NCI-H82 (cell line): ENCODE results near the gene COL8A1.
A peak's percentile ranks its signal among the peaks of the same experiment; 100 is the strongest.
"Not testable (repeated sequence)": the region's sequence is repeated elsewhere in the genome, so short reads cannot be mapped to it uniquely, and the experiment has no call there.

Experiments
- DNase-seq: peaks from one replicate; lab custom pipeline; 2025; lab: John Stamatoyannopoulos, UW

The COL8A1 gene

DNA sequence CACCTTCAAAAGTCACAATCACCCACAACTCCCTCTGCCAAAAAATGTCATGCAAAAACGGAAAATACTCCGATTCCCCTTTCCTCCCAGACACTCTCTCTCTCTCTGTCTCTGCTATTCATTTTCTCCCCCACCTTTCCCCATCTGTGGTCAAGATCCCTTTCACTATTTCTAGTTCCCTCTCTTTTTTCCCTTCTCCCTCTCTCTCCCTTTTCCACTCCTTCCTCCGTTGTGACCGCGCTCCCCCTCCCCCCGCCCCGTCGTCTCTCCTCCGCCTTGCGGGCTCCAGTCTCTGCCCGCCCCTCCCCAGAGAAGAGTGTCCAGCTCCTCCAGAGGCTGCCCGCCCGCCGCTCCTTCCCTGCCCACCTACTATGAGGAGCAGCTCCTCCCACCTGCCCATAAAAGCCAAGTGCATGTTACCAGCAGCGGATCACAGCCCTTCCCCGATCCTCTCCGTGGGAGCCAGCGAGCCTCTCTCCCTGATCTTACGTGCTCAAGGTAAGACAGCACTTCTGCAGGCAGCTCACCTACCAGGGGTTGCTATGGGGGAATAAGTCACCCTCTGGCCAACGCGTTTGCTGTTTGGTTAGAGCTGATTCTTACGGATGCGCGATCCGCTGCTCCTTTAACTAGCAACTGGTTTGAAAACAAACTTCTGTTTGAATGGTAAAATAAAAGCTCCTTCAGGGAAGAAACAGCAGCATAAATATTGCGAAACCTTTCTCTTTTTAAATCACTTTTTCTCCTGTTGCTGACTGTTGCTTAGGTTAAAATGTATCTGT lies at the start of gene COL8A1:
TSS of gene COL8A1 (plus strand) at position 428 of the 782 bp plus-strand sequence. CDS start 152,089 bp downstream, outside the sequence.
- DNase-seq = peak; percentile 71

DNA sequence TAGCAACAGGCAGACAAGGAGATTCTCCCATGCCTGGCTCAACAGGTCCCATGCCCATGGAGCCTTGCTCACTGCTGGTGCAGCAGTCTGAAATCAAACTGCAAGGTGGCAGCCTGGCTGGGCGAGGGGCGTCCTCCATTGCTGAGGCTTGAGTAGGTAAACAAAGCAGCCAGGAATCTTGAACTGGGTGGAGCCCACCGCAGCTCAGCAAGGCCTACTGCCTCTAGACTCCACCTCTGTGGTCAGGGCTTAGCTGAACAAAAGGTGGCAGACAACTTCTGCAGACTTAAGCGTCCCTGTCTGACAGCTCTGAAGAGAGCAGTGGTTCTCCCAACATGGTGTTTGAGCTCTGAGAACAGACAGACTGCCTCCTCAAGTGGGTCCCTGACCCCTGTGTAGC lies 49.2 kb upstream of the COL8A1 start:
- not testable (repeated sequence) for DNase-seq

DNA sequence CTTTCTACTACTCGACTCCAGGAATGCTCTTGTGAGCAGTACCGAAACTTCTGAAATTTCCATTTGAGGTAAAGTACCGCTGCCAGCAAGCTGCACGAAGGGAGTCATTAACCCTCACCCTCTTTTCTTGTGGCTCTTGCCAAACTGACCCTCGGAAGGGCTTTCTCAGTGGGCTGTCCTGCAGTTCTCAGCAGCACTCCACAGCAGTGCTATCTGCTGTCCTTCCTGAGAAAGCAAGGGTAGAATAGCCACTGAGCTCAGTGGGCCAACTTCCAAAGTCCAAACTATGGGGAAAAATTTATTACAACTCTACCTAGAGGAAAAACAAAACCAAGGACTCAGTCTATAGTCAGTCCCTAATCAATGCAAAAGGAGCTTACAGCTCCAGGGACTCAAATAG lies 38.5 kb upstream of the COL8A1 start:
- DNase-seq = no peak

DNA sequence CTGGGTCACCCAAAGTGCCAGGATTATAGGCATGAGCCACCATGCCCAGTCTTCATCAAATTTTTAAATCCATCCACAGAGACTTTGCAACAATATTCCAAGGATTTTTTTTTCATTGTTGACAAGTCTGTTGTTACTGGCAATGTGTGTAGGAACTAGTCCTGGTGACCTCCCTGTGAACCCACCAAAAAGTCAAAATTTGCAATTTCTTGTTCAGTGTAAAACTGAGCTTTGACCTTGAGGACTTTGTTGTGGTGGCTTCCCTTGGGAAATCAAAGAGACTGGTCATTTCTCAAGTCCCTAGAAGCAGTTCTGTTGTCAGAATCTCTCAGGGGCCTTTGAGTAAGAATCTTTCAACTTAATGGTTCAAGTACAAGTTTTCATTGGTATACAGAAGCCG lies 36.9 kb upstream of the COL8A1 start:
- no peak for DNase-seq

DNA sequence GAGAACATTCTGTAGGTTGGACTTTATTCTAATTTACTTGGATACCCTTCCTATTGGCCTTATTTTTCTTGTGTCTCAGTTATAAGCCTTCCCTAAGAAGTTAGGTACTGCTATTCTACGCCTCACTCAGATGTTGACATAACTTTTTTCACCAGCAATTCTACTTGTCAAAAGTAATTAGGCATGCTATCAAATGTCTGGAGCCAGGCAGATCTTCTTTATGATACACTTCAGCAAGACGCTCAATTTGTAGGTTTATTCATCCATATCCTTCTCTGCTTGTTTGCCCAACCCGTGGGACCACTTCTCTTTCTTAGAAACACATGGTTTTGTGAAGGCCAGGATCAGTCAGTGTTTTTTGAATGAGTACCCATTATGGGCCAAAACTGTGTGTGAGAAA lies 36.2 kb upstream of the COL8A1 start:
- DNase-seq = no peak

DNA sequence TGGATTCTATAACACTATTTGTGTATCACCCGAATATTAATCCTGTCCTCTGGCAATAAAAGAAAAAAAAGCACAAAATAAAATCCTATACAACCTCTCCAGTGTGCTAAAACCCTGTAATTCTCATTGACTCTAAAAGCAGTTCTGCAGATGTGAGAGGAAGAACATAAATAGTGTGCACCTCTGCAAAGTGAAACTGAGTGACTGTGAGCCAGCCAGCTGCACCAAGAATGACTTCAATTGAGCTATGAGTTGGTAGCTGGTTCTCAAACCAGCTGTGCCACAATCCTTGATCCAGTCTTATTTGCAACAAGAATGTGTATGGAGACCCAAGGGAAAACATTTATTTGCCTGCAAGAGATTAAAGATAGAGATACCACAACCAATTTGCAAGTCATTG lies 31.2 kb upstream of the COL8A1 start:
- no peak for DNase-seq

DNA sequence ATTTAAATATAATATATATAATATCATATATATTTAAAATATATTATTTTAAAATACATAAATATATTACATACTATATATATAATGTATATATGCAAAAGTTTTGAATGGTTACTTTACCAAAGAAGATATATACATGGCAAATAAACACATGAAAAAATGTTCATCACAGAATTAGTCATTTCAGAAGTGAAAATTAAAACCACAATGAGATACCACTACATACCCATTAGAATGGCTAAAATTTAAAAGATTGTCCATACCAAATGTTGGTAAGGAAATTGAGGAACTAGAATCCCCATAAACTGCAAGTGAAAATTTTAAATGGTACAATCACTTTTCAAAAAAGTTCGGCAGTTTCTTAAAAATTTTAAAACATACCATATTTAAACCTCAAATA lies 23.6 kb upstream of the COL8A1 start:
- no peak for DNase-seq

DNA sequence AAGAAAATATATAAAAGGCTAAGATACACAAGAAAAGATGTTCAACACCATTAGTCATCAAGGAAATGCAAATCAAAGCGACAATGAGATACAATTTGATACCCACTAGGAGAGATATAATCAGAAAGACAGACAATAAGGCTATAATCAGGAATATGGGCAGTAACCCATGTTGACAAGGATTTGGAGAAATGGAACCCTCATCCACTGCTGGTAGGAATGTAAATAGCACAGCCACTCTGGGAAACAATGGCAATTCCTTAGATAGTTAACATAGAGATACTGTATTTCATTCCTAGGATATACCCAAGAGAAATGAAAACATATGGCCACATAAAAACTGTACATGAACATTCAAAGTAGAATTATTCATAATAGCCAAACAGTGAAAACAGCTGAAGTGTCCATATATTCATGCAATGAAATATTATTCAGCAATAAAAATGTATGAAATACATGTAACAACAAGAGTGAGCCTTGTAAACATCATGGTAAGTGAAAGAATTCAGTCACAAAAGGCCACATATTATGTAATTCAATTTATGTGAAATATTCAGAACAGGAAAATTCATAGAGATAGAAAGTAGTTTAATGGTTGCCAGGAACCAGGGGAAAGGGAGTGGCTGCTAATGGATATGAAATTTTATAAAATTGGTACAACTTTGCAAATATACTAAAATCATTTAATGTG lies 18.2 kb upstream of the COL8A1 start:
- DNase-seq = no peak

DNA sequence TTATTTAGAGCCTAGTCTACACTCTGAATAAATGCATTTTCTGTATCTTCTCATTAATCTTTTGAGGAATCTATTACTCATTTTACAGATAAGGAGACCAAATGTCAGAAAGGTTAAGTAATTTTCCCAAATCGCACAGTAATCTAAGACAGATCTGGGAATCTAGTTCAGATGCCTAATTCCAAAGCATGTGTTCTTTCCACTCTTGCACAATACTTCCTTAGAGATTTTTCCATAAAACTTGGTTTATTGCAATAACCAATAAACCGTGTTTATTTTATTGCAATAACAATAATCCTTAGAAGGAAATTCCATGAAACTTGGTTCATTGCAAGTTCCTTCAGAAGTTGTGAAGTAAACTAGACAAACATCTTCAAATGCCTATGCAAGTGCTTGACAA lies 17.4 kb upstream of the COL8A1 start:
- DNase-seq = no peak

DNA sequence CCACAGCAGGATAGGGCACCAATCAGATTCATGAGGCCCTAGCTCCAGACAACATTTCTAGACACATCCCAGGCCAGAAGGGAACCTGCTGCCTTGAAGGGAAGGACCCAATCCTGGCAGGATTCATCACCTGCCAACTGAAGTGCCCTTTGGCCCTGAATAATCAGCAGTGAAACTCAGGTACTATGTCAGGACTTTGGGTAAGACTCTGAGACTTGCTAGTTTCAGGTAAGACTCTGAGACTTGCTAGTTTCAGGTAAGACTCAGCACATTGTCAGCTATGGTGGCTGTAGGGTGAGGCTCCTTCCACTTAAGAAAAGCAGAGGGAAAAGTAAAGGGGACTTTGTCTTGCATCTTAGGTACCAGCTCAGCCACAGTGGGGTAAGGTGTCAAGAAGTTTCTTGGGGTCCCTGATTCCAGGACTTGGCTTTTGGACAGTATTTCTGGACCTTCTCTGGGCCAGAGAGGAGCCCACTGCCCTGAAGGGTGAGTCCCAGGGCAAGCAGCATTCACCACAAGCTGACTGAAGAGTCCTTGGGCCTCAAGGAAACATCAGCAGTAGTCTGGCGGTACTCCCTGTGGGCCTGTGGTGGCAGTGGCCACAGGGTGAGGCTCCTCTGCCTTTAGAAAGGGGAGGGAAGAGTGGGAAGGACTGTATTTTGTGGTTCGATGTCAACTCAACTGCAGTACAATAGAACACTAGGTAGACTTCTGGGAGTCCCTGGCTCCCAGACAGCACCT lies 13.7 kb upstream of the COL8A1 start:
- DNase-seq = no peak

DNA sequence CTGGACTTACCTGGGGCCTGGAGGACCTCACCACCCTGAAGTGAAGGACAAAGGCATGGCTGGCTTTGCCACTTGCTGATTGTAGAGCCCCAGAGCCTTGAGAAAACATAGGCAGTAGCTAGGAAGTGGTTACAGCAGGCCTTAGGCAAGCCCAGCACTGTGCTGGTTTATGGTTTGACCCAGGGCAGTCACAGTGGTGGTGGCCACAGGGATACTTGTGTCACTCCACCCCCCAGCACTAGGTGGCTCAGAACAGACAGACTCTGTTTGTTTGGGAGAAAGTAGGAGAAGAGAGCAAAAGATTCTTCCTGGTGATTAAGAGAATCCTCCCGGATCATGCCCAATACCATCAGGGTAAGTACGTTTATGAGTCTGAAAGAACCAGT lies 13.2 kb upstream of the COL8A1 start:
- DNase-seq = no peak

DNA sequence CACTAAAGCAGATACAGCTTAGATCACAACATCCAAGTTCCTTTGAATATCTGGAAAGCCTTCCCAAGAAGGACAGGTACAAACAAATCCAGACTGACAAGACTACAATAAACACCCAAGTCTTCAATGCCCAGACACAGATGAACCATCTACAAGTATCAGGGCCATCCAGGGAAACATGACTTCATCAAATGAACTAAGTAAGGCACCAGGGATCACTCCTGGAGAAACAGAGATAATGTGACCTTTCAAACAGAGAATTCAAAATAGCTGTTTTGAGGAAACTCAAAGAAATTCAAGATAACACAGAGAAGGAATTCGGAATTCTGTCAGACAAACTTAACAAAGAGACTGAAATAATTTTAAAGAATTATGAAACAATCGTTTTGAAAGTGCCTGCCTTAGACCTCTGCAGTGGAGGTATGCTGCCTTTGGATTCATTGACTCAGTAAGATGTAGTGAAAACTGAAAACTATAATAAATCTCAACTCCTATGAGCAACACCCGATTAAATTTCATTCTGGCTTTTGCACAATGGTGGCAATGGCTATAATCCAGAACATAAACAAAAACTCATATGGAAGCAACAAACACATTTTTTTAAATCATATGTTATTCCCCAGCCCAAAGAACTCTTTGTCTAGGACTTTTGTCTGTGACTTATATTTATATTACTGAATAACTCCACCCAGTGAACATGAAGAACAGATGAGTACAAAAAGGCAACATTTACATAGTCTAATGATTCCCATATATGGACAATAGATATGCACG lies 12.6 kb upstream of the COL8A1 start:
- DNase-seq = no peak

DNA sequence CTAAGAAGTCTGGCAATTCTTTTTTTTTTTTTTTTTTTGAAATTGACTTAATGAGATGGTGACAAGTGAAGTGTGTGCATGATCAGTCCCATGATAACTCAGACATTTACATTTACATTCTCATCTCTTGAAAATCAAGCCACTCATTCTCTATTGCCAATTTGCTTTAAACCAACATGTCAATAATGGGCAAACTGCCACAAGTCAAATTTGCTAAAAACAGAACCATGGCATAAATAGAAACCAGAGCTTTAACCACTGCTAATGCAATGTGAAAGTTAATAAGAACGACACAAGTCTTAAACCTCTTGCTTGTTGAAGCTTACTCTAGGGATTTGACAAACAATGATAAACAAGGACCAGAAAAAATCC lies 12.0 kb upstream of the COL8A1 start:
- no peak for DNase-seq

DNA sequence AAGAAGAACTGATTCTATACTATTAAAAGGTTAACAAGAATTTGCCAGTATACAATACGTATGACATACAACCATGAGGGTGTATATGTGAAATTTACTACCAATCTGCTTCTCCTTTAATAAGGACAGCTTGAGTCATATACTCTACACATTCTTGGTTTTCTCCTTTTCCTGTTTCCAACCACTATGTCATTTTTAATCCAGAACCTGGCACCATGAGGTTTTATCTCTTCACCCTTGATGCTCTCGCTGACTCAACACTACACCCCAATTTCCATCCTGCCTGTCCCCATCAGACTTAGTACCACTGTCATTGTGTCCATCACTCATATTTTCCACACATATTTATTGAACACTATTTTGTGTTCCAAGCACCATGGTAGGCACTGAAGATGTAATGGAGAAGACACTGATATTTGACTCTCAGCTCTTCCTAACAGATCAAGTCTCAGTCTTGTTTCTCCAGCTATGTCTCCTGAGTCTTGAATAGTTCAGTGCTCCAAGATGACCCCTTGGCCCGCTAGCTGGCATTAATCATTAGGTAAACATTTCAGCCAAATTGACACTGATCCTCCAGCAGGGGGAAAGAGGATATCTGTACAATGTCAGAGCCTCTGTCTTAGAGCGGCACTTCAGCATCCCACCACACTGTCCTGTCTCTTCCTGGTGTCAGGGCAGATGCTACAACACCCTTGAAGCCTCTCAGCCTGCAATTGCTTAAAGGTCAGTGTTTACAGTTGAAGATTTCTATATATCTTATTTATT lies 11.2 kb upstream of the COL8A1 start:
- DNase-seq = peak; percentile 43

DNA sequence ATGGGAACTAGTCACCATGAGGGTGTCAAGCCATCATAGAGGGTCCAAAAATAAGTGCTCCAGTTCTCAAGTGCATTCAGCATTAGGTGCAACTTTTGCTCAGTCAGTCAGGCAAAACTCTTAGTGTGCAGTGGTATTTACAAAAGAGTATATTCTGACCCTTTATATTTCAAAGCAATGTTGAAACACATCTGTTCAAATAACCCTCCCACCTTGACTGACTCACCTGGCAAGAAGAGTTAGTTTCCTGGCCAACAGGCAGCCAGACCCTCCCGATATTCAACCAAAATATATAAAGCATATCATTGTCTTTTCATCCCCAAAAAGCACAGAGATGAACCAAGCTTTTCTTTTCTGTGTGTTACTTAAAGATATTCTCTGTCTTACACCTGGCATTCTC lies 7.6 kb upstream of the COL8A1 start:
- no peak for DNase-seq

DNA sequence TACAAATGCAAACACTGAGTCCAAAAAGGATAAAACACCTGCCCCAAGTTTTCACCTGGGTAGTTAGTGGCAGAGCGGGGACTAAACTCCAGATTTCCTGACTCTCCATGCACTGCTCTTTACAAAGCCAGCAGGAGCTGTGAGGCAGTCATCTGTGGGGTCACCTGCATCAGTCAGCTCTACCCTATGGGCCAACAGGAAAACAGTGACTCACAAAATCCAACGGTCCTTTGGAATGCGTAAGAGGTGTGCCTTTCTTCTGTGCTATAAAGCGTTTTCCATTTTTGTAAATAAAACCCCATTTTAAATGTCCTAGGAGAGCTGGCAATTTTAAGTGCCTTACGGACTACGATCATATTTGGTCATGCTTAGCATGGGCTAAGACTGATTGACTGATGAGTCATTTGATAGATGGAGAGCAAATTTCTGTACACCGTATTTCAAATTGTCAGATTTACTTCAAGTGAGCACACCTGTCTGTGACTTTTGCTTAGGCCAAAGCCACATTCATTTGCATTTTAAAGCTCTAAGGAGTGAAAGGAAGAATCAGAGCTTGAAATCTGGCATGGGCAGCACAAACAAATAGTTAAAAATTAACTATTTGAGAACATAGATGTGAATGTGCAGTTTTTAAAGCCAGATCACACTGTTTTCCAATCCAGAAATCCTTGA lies 4.4 kb upstream of the COL8A1 start:
- DNase-seq = no peak

DNA sequence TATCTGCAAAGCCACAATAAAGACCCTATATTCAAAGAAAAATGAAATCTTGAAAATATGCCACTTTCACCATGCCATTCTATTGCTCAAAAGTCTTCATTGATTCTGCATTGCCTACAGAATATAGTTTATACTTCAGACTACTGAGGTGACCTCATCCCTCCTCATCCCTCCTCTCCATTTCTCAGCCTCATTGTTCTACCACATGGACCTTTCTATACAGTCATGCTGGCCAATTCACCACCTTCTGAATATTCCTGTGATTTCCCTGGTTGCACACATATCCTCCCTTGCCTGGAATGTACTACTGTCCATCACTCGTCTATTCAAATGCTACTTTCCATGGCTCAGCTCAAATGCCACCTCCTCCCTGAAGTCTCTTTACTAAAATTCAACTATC lies 3.5 kb upstream of the COL8A1 start:
- DNase-seq = no peak

DNA sequence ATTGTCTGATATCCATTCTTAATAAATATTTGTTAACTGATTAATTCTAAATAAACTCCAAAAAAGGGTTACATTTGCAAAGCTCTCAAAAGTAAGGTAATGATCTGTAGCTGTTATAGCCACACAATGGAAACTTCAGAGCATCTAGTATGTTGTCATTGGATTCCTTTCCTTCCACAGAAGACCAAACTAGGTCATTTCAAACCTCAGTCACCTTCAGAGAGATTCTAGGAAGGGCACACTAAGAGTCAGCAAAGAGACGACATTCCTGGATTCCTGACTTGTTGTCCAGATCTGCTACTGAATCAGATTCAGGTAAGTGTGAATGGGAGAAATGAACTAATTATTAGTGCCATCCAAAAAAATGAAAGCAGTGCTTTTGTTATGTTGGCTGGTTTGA lies 3.0 kb upstream of the COL8A1 start:
- DNase-seq = no peak

DNA sequence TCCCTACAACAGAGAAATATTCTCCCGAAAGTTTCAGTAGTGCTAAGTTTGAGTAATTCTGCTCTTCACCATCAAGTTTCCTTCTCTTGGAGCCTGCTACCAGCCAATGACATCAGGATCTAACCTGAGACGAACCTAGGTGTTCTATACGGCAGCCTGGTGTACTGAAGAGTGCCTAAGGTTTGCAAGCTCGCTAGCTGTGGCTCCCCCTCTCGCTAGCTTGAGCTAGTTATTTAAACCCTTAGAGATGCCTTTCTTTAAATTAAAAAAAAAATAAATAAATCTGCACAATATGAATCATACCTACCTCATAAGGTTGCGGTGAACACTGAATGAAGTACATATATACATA lies 1.4 kb upstream of the COL8A1 start:
- DNase-seq = no peak

DNA sequence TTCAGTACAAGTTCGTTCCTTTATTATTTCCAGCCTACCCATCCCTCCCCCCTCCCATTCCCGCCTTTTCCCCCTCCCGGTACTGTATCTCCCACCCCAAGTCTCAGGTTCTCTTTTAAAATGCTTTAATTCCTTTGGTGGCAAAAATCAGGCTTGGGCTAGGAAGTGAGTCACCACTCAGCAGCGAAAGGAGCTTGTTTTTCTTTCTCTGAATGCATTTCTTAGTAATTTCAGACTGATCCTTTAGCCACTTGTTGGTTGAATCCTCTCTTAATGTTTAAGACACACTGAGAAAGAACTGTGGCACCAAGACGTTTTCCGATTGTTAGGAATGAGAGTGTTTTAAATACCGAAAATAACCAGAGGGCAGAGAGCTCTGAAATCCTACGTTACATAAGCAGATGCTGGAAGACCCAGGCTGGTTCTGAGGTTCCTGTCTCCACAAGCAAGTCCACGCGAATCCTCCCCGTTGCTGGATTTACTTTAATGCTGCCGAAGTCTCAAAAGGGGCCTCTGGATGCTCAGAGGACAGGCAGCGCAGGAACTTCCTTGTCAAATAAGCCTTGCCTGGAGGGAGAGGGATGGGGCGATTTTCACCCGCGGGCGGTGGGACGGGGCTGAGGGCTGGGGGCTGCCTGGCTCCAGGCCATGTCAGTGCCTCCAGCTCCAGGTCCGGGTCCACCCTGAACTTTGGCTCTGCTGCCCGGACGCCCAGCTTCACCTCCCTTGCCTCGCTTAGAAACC lies 854 bp upstream of the COL8A1 start:
- DNase-seq = peak; percentile 49
